Measurements from ENCODE around the gene BLACAT1.
"Not testable (repeated sequence)": the region's sequence is repeated elsewhere in the genome, so short reads cannot be mapped to it uniquely, and the experiment has no call there.

The BLACAT1 gene

DNA sequence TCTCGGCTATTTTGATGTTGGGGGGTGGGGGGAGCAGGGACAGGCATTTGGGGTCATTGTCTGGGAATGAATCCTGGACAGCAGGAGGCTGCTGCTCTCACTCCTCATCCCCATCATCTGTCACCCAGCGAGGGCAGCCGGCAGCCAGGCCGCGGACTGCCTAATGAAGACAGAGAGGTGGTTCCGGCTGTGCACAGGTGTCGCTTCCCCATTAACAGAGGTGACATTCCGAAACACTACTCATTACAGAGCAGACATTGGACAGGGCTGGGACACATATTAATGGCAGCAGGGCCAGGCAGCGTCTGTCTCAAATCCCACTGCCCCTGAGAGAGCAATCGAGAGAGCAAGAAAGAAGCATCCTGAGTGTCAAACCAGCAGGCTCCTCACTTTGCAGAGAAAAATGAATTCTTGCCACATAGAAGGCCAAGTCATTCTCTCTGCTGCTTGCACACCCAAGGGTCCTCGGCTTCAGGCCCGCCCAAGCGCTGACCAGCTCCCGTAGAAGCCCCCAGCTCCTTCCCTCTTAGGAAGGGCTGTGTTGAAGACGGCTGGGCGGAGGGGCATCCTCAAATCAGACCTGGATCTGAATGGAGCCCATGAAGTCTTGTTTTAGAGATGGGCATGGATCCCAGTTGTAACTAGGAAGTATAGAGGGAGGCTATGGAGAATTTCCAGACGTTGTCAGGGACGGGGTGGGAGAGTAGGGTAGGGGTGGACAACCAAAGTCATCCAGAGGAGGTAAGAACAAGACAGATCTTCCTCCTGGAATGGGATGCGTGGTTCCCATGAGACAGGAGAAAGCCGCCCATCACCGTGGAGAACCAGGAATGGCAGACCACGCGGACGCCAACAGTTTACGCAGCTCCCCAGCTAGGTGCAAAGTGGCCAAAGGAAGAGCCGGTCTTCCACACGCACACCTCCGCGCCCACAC lies 25.8 kb downstream of the BLACAT1 start:
- H3K27me3 Mint-ChIP-seq = peaks cover 6% of the 10 kb centered on the region
- H3K4me3 Mint-ChIP-seq = peak overlapping the region; percentile 86
- no peak overlapping the region for H3K27ac Mint-ChIP-seq
- H3K4me1 Mint-ChIP-seq (ENCODE audit: low read depth) = peaks cover 13% of the 10 kb centered on the region
- no peaks in the 10 kb centered on the region for H3K36me3 Mint-ChIP-seq
- no peaks in the 10 kb centered on the region for H3K9me3 Mint-ChIP-seq (ENCODE audit: low read depth)

DNA sequence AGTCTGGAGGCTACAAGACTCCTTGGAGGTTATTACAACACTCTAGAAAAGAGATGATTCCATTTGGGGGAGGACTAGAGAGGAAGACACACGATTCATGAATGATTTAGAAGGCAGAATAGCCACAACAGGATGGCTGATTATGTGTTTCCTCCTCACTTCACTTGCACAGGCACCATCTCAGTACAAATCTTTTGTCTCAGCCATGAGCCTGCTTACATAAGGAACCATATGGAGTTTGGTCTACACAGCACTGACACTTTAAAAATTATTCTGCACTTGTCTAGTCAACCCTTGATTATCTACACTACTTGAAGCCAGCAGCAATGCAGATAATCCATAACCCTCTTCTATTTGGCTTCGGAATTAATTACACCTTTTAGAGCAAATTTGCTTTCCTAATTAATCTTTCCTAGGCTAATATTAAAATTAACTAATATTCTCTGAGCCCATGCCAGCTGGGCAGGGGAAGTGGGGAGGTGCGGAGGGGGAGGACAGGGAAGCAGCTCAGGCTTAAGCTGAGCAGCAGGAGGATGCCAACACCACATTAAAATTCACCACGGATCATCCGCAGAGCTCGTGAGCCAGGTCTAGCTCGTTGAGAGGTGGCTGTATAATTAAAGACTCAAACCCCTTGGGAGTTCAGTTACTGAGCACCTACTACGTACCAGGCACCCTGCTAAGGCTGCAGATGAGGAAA lies 30.8 kb downstream of the BLACAT1 start:
- Mint-ChIP-seq H3K4me3 (no peak overlapping the region), H3K9me3 (ENCODE audit: low read depth) (no peaks in the 10 kb centered on the region), H3K27me3 (peaks cover 13% of the 10 kb centered on the region), H3K36me3 (no peaks in the 10 kb centered on the region), H3K27ac (no peak overlapping the region), H3K4me1 (ENCODE audit: low read depth) (peaks cover 2% of the 10 kb centered on the region)

DNA sequence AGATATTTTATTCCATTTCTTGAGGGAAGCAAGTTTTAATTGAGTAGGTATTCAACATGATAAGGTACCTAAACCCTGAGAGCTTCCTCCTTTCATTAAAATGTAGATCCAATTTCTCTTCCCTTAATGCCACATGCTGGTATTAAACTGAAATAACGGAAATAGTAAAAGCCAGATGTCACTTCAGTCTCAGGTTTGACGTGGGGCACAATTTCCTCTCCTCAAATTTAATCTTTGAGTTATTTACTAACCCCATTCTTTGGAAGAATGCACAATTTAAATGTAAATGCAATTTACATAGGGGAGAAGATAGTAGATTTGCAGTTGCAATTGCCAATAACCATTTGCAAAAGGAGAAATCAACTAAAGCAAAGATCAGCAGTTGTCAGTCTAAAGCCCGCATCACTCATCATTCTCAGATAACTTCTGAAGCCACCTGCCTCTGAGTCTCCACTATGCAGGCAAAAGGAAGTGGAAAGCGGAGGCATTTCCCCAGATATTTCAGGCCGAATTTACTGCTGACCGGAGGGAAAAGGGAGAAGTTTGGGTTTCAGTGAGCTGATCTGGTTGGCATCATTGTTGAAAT lies 31.9 kb downstream of the BLACAT1 start:
- no peak overlapping the region for H3K27ac Mint-ChIP-seq
- no peak overlapping the region for H3K4me3 Mint-ChIP-seq
- H3K9me3 Mint-ChIP-seq (ENCODE audit: low read depth) = no peaks in the 10 kb centered on the region
- no peaks in the 10 kb centered on the region for H3K36me3 Mint-ChIP-seq
- H3K4me1 Mint-ChIP-seq (ENCODE audit: low read depth) = no peaks in the 10 kb centered on the region
- peaks cover 14% of the 10 kb centered on the region for H3K27me3 Mint-ChIP-seq

DNA sequence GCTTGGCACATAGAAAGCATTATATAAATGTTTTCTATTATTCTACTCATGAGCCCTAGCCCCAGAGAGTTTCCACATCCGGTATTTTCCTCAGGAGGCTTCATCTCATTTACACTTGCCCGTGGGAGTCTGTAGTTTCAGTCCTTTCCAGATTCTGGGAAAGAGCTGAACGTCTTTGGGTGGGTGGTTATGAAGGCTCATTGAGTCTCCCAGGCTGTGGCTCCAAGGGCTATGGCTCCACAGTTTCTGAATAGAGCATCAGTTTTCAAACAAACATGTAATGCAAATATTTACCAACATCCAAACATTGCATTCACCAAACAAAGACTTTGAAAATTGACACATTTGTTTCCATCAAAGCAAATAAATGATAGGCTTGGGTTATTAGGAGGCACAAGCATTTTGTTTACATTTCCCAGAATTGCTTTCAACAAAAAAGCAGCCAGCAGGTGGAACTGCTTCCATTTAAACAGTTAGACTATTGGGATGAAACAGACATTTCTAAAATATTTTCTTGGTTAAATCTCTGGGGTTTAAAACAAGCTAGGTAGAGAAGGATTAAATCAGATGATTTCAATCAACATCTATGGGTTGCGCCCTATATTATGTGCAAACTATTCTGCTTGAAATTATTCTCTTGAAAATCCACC lies 32.7 kb downstream of the BLACAT1 start:
- peaks cover 14% of the 10 kb centered on the region for H3K27me3 Mint-ChIP-seq
- H3K36me3 Mint-ChIP-seq = no peaks in the 10 kb centered on the region
- no peaks in the 10 kb centered on the region for H3K4me1 Mint-ChIP-seq (ENCODE audit: low read depth)

DNA sequence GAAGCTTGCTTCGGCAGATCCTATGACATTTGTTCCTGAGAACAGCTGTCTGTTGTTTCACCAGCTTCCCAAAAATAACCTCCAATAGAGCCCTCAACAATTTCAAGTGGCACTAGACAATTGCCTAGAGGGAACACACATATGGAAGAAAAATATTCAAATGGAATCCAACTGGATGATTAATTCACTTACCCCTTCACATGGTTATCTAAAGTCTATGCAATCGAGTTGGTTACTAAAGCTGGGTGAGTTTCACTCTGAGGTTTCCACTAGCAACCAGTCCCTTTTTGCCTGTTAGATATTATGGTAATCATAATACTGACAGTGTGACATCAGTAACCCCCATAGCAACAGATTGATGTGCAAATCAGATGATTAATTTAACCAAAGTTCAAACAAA lies 34.0 kb downstream of the BLACAT1 start, which contains the start of gene LEMD1:
LEMD1 (minus strand) TSS at position 259 of the 400 bp plus-strand sequence. CDS start 1,520 bp downstream, outside the sequence.
- no peaks in the 10 kb centered on the region for H3K36me3 Mint-ChIP-seq
- no peak within 1 kb of the TSS for H3K4me3 Mint-ChIP-seq
- no peaks in the 10 kb centered on the region for H3K4me1 Mint-ChIP-seq (ENCODE audit: low read depth)
- no peaks in the 10 kb centered on the region for H3K9me3 Mint-ChIP-seq (ENCODE audit: low read depth)
- no peak within 1 kb of the TSS for H3K27ac Mint-ChIP-seq
- H3K27me3 Mint-ChIP-seq = peaks cover 14% of the 10 kb centered on the region

More for the DNA sequence above, 32.7 kb downstream of the BLACAT1 start:
- H3K4me3 Mint-ChIP-seq = no peak overlapping the region
- no peak overlapping the region for H3K27ac Mint-ChIP-seq
- no peaks in the 10 kb centered on the region for H3K9me3 Mint-ChIP-seq (ENCODE audit: low read depth)

DNA sequence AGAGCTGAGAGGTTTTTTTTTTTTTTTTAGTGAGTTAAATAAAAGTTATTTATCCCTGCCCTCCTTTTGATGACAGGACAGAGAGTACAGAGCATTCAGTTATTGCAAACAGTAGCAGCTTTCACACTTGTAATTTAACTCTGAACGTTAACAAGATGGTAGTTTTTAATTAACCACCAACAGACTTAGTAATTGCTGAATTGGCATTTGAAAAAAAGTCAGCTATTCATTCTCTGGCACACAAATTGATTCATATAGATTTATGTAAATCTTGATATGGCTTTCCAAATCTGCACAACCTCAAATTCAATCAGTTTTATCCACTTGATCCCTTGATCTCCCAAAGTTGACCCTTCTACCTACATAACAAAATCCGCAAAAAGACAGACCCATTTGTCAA lies 34.9 kb downstream of the BLACAT1 start:
- Mint-ChIP-seq H3K27me3 (peaks cover 14% of the 10 kb centered on the region), H3K4me1 (ENCODE audit: low read depth) (no peaks in the 10 kb centered on the region), H3K27ac (no peak overlapping the region), H3K36me3 (no peaks in the 10 kb centered on the region), H3K4me3 (no peak overlapping the region), H3K9me3 (ENCODE audit: low read depth) (no peaks in the 10 kb centered on the region)

DNA sequence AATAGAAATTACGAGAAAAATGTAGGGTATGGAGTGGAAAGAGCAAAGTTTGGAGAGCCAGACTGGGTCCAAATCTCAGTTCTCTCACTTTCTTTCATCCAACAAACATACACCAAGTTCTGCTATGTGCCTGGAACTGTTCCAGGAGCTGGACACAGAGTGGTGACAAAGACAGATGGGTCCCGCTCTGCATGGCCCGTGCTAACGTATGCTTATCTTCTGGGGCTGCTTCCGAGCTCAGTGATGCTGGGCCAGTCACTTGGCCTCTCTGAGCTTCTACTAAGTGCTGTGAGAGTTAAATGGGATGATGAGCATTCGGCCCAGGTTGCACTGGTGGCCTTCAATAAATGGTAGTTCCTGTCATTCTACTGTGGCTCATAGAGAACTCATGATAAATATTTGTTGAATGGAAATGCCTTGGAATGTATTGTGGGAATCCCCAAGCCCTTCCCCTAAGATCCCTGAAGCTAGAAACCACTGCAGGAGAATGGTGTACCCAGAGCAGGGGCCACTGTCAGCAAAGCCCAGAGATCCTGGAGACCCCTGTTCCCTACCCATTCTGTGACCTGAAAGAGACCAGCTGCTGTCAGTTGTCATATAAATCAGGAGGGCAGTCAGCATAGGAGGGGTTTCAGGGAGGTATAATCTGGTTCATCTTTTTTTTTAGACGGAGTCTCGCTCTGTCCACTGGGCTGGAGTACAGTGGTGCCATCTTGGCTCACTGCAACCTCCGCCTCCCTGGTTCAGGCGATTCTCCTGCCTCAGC lies 37.8 kb downstream of the BLACAT1 start:
- no peaks in the 10 kb centered on the region for H3K4me1 Mint-ChIP-seq (ENCODE audit: low read depth)
- no peaks in the 10 kb centered on the region for H3K36me3 Mint-ChIP-seq
- H3K27ac Mint-ChIP-seq = no peak overlapping the region
- no peaks in the 10 kb centered on the region for H3K9me3 Mint-ChIP-seq (ENCODE audit: low read depth)
- no peak overlapping the region for H3K4me3 Mint-ChIP-seq
- peaks cover 9% of the 10 kb centered on the region for H3K27me3 Mint-ChIP-seq

DNA sequence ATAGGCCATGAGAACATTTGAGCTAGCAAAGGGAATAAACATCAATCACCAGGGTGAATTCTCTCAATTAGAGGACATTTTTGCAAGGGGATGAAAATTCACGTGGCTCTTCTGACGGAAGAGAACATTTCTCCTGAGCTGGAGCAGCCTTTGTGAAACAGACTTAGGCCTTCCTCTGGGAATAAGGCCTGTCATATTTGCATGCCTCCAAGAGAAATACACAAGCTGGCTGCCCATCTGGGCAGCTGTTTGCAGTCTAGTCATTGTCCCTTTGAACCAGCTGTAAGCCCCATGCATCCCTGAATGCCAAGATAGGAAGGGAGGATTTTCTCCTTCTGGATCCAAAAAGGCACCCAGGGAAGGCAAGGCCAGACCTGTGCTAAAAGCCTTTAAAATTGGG lies 39.5 kb downstream of the BLACAT1 start:
- no peaks in the 10 kb centered on the region for H3K36me3 Mint-ChIP-seq
- H3K4me3 Mint-ChIP-seq = no peak overlapping the region
- H3K9me3 Mint-ChIP-seq (ENCODE audit: low read depth) = no peaks in the 10 kb centered on the region

DNA sequence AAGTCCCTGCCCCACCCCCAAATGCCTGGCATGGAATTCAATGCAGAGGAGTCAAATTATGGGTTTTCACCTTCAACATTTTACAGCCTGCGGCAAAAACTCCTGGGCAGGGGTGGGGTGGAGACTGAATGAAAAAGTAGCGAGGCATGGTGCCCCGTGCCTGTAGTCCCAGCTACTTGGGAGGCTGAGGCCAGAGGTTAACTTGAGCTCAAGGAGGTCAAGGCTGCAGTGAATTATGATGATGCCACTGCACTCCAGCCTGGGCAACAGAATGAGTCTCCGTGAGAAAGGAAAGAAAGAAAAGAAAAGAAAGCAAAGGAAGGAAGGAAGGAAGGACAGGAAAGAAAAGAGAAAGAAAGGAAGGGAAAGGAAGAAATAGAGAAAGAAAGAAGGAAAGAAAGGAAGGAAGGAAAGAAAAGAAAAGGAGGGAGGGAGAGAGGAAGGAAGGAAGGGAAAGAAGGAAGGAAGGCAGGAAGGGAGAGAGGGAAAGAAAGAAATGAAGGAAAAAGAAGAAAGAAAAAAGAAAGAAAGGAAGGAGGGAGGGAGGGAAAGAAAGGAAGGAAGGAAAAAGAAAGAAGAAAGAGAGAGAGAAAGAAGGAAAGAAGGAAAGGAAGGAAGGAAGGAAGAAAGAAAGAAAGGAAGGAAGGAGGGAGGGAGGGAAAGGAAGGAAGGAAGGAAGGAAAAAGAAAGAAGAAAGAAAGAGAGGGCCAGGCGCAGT lies 45.1 kb downstream of the BLACAT1 start:
- Mint-ChIP-seq H3K36me3 (no peaks in the 10 kb centered on the region), H3K27me3 (peaks cover 3% of the 10 kb centered on the region), H3K4me3 (no peak overlapping the region), H3K9me3 (ENCODE audit: low read depth) (no peaks in the 10 kb centered on the region), H3K27ac (no peak overlapping the region), H3K4me1 (ENCODE audit: low read depth) (peaks cover 5% of the 10 kb centered on the region)

More for the DNA sequence above, 39.5 kb downstream of the BLACAT1 start:
- Mint-ChIP-seq H3K27ac (no peak overlapping the region), H3K4me1 (ENCODE audit: low read depth) (no peaks in the 10 kb centered on the region), H3K27me3 (peaks cover 1% of the 10 kb centered on the region)

DNA sequence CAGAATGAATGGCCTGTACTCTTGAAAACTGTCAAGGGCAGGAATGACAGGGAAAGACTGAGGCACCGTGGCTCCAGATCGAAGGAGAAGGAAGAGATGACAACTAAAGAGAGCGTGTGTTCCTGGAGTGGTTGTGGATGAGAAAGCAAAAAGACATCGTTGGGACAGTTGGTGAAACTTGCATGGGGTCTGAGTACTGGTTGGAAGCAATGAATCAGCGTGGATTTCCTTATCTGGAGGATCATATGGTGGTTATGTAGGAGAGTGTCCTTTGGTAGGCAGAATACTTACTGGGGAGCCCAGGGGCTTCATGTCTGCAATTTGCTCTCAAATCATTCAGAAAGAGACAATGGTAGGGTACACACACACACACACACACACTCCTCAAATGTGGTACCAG lies 47.9 kb downstream of the BLACAT1 start:
- peaks cover 3% of the 10 kb centered on the region for H3K27me3 Mint-ChIP-seq
- no peak overlapping the region for H3K27ac Mint-ChIP-seq
- no peaks in the 10 kb centered on the region for H3K36me3 Mint-ChIP-seq
- no peak overlapping the region for H3K4me3 Mint-ChIP-seq
- peaks cover 5% of the 10 kb centered on the region for H3K4me1 Mint-ChIP-seq (ENCODE audit: low read depth)
- H3K9me3 Mint-ChIP-seq (ENCODE audit: low read depth) = no peaks in the 10 kb centered on the region

DNA sequence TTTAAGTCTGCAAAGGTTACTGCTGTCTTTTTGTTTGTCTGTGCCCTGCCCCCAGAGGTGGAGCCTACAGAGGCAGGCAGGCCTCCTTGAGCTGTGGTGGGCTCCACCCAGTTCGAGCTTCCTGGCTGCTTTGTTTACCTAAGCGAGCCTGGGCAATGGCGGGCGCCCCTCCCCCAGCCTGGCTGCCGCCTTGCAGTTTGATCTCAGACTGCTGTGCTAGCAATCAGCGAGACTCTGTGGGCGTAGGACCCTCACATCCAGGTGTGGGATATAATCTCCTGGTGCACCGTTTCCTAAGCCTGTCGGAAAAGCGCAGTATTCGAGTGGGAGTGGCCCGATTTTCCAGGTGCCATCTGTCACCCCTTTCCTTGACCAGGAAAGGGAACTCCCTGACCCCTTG lies 49.6 kb downstream of the BLACAT1 start:
- not testable (repeated sequence) for H3K27me3 Mint-ChIP-seq; H3K4me3 Mint-ChIP-seq; H3K36me3 Mint-ChIP-seq; H3K4me1 Mint-ChIP-seq (ENCODE audit: low read depth); H3K27ac Mint-ChIP-seq; H3K9me3 Mint-ChIP-seq (ENCODE audit: low read depth)
